NOMO-1 treated with DMSO at 0.1 percent for 48 hours (cell line): ENCODE data around the gene HELQ.
"Not testable (repeated sequence)": the region's sequence is repeated elsewhere in the genome, so short reads cannot be mapped to it uniquely, and the experiment has no call there.

Experiments
- DNase-seq: peaks from one replicate; lab custom pipeline; 2025; ENCODE audit not compliant: unreplicated experiment; lab: John Stamatoyannopoulos, UW

The HELQ gene

GRCh38 chr4:83455281-83456183 is at the start of gene HELQ, which contains the start of gene MRPS18C:
Gene HELQ (minus strand): TSS chr4:83455823. CDS start chr4:83455693, 130 bp downstream.
Gene MRPS18C (plus strand): TSS chr4:83456058. CDS start chr4:83456078, 20 bp downstream.
- peak; percentile 99 for DNase-seq

- DNase-seq, result no peak
These were observed 49.4 kb upstream of the HELQ start for GRCh38 chr4:83504996-83505395.

DNA sequence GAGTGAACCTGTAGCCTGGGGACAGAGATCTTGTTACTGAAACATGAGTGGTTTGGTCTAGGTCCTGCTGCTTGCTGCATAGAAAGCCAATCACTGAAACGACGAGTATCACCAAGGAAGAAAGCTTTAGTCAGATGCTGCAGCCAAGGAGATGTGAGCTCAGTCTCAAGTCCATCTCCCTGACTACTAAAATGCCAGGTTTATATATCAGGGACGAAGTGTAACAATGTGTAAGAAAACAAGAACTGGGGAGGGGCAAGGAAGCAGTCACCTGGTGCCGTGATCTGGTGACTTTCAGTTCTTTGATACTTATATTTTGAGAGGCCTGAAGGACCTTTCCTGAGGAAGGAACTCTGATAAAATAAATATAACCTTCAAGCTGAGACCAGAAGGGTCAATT is 48.9 kb upstream of the HELQ start:
- DNase-seq, result no peak

GRCh38 chr4:83503974-83504373 is 48.4 kb upstream of the HELQ start:
- DNase-seq, result no peak

GRCh38 chr4:83501671-83502070 is 46.0 kb upstream of the HELQ start:
- DNase-seq, result not testable (repeated sequence)

DNA sequence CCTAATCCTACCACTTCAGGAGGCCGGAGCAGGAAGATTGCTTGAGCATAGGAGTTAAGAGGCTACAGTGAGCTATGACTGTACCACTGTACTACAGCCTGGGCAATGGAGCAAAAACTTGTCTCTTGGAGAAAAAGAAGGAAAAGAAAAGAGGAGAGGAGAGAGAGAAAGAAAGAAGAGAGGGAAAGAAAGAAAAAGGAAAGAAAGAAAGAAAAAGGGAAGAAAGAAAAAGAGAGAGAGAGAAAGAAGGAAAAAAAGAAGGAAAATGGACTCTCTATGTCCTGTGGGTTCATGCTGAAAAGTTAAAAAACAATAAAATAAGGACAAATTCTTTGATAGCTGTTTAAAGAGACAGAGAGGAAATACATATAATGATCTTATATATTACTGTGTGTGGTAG is 42.6 kb upstream of the HELQ start:
- no peak for DNase-seq

GRCh38 chr4:83496085-83496917 is 40.7 kb upstream of the HELQ start:
- not testable (repeated sequence) for DNase-seq

DNA sequence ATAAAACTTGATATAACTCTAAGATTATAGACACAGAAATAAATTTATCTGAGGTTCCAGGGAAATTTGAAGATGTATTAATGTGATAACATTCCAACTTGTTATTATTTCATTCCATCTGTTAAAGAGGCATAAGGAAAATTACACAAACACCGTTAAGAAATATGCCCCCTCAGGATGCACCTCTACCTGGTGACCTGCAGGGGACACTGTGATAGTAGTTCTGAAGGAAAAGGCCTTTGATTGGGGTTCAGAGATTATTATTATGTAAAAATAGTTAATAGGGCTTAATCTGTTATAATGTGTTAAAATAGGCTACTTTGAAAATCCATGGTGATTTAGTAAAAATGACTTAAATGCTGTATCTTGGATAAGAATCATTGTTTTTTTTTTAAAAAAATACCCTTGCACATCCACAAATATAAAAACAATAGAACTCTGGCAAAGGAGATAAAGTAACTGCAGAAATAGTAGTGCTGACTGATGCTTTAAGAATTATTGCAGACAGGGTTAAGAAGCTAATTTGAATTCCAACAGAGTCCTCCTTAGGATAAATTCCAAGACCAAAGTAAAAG is 35.3 kb upstream of the HELQ start:
- no peak for DNase-seq

GRCh38 chr4:83489711-83490326 is 34.2 kb upstream of the HELQ start:
- DNase-seq, result no peak

GRCh38 chr4:83486457-83487129 is 31.0 kb upstream of the HELQ start:
- no peak for DNase-seq

DNA sequence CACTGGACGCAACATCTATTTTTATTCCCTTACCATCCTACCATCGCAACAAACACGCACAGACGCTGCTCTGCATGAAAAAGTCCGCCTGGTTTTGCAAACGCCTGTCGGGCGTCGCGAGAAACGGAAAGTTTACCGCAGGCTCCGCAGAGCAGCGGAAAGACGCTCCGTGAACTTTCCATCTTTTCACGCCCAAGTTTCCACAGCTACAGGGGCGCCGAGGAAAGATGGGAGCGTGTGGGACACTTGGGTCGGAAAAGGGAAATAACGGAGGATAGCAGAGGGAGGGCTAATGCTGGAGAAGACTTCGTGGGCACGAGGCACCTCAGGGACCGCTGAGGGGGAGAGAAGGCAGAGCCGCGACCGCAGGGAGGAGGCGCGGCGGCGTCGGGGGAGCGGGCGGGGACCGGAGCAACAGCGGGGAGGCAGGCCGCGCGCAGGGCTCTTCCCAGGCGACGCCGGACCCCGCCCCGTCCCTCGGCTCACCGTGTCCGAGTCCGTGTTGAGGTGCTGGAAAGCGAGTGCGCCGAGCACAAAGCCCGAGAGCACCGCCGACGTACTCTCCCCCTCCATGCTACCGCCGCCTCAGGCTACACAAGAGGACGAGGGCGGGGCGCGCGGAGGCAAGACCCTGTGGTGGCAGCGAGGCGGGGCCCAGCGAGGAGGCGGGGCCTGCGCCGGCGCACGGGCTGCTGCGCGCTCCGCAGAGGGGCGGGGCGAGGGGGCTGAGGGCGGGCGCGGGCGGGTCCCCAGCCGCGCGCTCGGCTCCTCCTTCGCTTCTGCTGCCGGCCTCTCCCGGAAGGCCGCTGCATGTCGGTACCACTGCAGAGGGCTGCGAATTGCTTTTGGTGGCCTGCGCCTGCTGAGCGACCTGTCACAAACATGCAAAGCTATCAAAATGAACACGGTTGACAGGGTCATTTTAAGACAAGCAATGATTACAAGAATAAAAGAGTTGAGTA is 29.2 kb upstream of the HELQ start, which contains the start of gene ABRAXAS1:
ABRAXAS1 (minus strand) TSS at position 601 of the 962 bp plus-strand sequence; CDS start at position 573, 28 bp downstream.
- peak; percentile 91 for DNase-seq

DNA sequence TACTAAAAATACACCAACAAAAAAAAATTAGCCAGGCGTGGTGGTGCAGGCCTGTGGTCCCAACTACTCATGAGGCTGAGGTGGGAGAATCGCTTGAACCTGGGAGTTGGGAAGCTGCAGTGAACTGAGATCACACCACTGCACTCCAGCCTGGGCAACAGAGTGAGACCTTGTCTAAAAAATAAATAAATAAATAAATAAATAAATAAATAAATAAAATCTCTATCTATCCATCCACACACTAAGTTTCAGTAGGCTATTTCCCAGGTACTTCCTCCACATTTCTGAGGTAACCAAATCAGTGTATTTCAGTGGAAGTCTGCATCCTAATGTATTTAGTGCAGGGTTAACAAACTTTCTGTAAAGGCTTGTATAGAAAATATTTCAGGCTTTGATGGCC is 18.3 kb upstream of the HELQ start:
- DNase-seq, result no peak

GRCh38 chr4:83473423-83473822 is 17.8 kb upstream of the HELQ start:
- DNase-seq, result no peak

GRCh38 chr4:83456184-83456501 is 520 bp upstream of the HELQ start:
- DNase-seq, result no peak

- peak; percentile 8 for DNase-seq
These were observed 937 bp downstream of the HELQ start for GRCh38 chr4:83454686-83455085.

GRCh38 chr4:83449009-83449408 is 6.6 kb downstream of the HELQ start:
- DNase-seq, result no peak

DNA sequence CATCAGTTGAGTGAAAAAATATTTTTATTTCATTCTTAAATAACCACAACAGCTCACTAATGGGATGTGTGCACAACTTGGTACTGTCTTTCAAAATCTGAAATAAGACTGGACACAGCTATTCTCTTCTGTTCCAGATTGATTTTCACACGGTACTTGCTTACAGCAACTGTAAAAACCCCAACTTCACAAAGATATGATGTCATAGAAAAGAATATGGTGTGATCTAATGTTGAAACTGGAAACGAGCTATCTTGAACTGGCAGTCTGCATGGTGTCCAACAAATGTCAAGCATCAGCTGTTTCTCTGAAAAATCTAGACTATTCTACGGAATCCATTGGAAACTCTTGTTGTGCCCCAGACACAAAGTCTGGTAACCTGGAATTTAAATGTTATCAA is 14.7 kb downstream of the HELQ start:
- no peak for DNase-seq

DNA sequence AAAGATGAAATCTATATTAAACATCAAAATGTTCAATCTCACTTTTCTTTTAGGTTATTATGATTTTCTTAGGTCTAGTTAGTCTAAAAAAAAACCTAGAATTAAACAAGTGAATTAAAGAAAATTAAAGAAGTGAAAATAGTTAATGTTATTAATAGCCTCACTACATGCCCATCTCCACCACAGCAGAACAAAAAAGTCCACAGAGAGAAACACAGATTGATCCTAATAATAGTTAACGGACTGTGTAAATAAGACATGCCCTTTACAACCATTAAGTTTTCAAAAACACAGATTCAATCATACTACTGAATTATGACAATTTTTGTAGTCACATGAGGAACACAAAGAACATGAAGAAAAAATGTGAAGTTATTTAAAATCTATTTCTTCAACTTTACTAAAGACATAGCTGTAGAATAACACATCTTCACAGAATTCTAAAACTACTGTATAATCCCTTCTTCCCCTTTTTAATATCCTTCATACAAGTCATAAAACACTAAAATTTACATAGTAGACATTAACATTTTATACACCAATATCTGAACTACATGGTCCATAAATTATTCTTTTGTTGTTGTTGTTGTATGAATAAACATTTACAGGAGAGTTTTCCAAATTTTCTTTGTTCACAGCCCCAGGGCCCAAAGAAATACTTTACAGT is 15.3 kb downstream of the HELQ start:
- DNase-seq, result no peak

- no peak for DNase-seq
These were observed 16.9 kb downstream of the HELQ start for GRCh38 chr4:83438719-83439118.
